Measurements from ENCODE around the gene PRKAG3.

GRCh38 chr2:218880859-218881594, 49.4 kb upstream of the PRKAG3 start:
- TF ChIP-seq TAF1 (IDR thresholded peaks at IDR 0.05; ENCODE audit: low read depth) (no peak), EP300 (IDR thresholded peaks at IDR 0.05; ENCODE audit: borderline replicate concordance) (no peak), CEBPB (IDR thresholded peaks at IDR 0.05) (no peak), USF1 (IDR thresholded peaks at IDR 0.05) (no peak), NFIC (IDR thresholded peaks at IDR 0.05) (no peak), FOXM1 (IDR thresholded peaks at IDR 0.05; ENCODE audit: borderline replicate concordance, low read depth) (no peak), CREB1 (IDR thresholded peaks at IDR 0.05; ENCODE audit: low read depth) (no peak), RAD21 (IDR thresholded peaks at IDR 0.05; ENCODE audit: low read depth) (no peak), MAX (IDR thresholded peaks at IDR 0.05) (no peak), TCF12 (IDR thresholded peaks at IDR 0.05; ENCODE audit: low read depth) (no peak), ZBTB7A (IDR thresholded peaks at IDR 0.05; ENCODE audit: low read depth) (no peak; the same call in 1 of the 2 replicates)
